ENCODE measurements around the gene UBAP2L.

UBAP2L gene

DNA sequence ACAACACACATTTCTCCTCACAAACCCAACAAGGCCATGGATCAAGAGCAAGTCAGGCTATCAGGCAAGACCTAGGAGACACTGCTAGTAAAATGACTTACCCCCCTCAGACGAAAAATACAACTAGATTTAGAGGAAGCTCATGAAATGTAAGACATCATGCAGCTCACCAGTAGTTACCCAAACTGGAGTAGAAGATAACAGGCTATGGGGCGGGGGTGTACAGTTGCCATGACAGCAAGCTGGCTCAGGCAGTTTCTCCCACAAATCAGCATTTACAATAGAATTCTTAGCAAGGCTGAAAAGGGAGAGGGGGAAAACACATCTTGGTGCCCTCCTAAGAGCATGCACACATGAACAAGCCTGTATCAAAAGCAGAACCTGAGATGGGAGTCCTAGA lies 42.7 kb upstream of the UBAP2L start:
- TF ChIP-seq, protein P1, sequence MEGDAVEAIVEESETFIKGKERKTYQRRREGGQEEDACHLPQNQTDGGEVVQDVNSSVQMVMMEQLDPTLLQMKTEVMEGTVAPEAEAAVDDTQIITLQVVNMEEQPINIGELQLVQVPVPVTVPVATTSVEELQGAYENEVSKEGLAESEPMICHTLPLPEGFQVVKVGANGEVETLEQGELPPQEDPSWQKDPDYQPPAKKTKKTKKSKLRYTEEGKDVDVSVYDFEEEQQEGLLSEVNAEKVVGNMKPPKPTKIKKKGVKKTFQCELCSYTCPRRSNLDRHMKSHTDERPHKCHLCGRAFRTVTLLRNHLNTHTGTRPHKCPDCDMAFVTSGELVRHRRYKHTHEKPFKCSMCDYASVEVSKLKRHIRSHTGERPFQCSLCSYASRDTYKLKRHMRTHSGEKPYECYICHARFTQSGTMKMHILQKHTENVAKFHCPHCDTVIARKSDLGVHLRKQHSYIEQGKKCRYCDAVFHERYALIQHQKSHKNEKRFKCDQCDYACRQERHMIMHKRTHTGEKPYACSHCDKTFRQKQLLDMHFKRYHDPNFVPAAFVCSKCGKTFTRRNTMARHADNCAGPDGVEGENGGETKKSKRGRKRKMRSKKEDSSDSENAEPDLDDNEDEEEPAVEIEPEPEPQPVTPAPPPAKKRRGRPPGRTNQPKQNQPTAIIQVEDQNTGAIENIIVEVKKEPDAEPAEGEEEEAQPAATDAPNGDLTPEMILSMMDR (IDR thresholded peaks at IDR 0.05; ENCODE audit: borderline replicate concordance, control extremely low read depth, extremely low read depth, insufficient read depth, missing control alignments): no peak
- DNase-seq (ENCODE audit: low spot score): no peak
- in situ Hi-C loops (cut with MboI; ENCODE audit: low sequenced_read_pairs, unreplicated experiment): no loop called here

DNA sequence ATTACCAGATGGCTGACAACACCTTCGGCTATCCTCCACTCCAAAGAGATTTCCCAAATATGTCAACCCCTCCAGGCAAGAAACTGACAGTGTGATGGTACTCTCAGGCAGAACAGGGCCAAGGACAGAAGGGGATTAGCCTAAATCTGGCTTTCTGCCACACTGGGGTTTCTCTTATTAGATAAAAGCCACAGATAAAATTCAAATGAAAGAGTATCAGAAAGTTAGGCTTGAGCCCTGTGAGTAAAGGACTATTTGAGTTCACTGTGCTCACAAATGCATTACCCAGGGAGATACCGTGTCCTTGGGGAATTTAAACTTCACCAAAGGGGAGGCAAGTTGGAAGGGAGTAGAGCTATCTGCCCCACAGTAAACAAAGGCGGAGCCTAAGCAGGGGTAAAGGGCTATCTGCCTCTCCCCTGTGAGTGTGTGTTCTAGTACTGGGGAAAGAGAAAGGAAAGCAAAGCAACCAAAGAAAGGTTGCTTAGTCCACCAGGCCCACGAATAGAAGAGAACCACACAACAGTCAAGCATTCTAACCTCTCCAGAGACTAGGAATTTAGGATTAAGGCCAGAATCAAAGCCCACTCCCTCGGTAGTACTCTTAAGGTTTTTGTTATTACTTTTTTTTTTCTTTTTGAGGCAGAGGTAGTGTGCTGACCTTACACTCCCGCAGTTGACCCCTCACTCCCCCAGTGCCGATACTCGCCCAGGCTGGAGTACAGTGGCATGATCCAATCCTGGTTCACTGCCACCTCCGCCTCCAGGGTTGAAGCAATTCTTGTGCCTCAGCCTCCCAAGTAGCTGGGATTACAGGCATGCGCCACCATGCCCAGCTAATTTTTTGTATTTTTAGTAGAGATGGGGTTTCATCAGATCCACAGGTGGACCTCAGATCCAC lies 41.6 kb upstream of the UBAP2L start:
- TF ChIP-seq, protein P1 (IDR thresholded peaks at IDR 0.05; ENCODE audit: borderline replicate concordance, control extremely low read depth, extremely low read depth, insufficient read depth, missing control alignments): no peak
- in situ Hi-C loops (cut with MboI; ENCODE audit: low sequenced_read_pairs, unreplicated experiment): no loop called here
- no peak for DNase-seq (ENCODE audit: low spot score)

DNA sequence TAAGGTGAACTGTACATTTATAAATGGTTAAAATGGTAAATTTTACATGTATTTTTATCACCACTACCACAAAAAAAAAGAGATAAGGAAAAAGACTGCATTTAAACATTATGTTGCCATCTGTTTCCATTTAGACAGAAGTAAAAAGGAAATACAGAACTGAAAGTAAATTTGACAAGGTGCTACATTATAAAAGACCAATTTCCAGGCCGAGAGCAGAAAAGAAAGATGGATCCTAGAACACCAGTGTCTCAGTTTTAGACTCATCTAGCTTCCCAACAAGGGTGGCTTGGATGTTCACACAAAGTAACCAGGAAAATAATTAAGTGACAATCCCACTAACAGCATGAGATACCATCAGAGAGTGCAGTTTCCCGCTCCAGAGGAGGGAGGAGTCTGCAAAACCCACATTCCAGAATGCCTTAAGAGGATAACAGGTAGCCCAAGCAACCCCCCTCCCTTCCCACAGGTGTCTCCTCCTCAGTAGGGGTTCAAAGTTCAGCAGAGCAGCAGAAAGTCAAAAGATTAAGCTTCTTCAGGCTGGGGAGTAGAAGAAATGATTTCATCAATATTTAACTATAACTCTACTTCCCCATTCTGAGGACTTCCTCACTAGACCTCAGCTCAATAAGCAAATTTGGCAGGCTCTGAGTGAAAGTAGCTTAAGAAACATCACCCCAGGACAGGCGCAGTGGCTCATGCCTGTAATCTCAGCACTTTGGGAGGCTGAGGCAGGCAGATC lies 40.6 kb upstream of the UBAP2L start:
- TF ChIP-seq, protein P1 (IDR thresholded peaks at IDR 0.05; ENCODE audit: borderline replicate concordance, control extremely low read depth, extremely low read depth, insufficient read depth, missing control alignments): no peak
- in situ Hi-C loops (cut with MboI; ENCODE audit: low sequenced_read_pairs, unreplicated experiment): no loop called here
- DNase-seq (ENCODE audit: low spot score): peak; percentile 52

DNA sequence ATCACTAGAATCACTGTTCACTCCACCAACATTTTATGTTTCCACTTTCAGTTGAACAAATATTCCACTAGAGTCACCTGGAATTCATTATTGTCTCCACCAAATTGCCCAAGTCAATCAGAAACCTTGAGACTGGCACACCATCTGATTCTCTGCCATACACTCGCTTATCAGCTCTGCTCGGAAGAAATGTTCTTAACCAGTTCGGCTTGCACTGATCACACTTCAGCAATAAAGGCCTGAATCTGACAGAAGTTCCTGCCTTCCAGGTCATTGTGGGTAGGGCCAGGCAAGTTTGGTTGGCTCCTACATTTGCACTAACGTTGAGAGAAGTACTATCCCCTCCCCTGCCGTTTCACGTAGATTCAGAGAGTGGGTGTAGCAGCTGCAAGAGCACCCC lies 38.8 kb upstream of the UBAP2L start:
- in situ Hi-C loops (cut with MboI; ENCODE audit: low sequenced_read_pairs, unreplicated experiment): no loop called here
- no peak for DNase-seq (ENCODE audit: low spot score)
- TF ChIP-seq, protein P1 (IDR thresholded peaks at IDR 0.05; ENCODE audit: borderline replicate concordance, control extremely low read depth, extremely low read depth, insufficient read depth, missing control alignments): no peak

DNA sequence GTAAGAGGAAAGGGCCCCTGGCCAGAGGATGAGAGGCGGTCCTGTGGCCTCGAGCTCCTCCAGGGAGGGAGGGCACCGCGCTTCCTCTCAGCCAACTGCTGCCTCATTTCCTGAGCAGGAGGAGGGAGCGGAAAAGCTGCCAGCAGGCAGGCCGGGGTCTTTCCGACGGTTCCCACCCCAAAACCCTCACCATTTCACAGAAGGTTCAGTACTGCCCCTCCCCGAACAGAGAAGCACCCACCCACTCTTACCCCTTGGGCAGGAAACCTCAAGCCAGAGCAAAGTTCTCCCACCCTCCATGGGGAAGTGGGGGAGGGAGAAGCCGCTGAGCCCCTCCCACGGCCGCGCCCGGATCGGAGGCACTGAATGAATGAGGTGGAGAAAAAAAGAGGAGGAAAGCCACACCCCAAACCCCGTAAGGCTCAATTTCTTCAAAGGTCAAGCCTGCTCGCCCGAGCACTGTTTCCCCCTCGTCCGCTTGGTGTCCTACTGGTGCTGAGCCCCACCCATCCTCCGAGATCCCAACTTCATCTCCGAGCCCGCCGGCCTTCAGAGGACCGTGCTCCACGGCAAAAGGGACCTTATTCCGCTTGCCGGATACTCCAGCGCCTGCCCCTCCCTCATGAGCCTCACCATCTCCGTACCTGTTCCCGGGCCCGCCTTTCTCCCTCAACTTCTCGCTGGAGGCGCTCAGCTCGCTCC lies 38.3 kb upstream of the UBAP2L start:
- DNase-seq (ENCODE audit: low spot score): peak; percentile 85
- in situ Hi-C loops (cut with MboI; ENCODE audit: low sequenced_read_pairs, unreplicated experiment): no loop called here
- TF ChIP-seq, protein P1 (IDR thresholded peaks at IDR 0.05; ENCODE audit: borderline replicate concordance, control extremely low read depth, extremely low read depth, insufficient read depth, missing control alignments): no peak
